Measurements from ENCODE around the gene B4GALT2. TPM values are rescaled to one million over a fixed set of nuclear protein-coding genes. Genes with fewer than 3 reads are reported as not detected.

The B4GALT2 gene
- 51.5 and 125 TPM in 2 replicates for total RNA-seq

GRCh38 chr1:43978551-43979260 lies at the start of gene B4GALT2:
Gene B4GALT2 (plus strand): TSS chr1:43979210. CDS start chr1:43981161, 1,951 bp downstream.

GRCh38 chr1:43933386-43934100 lies 45.5 kb upstream of the B4GALT2 start, which contains the start of gene ARTN:
Gene ARTN (plus strand): TSS chr1:43933801. CDS start chr1:43935657, 1,856 bp downstream.

GRCh38 chr1:43946236-43947060 lies 32.6 kb upstream of the B4GALT2 start, which contains the start of gene IPO13:
Gene IPO13 (plus strand): TSS chr1:43946950. CDS start chr1:43947601, 651 bp downstream.

GRCh38 chr1:43969746-43970466 lies 9.1 kb upstream of the B4GALT2 start, which contains the start of gene DPH2:
Gene DPH2 (plus strand): TSS chr1:43970010. CDS start chr1:43970176, 166 bp downstream.

GRCh38 chr1:43974443-43975248 lies 4.4 kb upstream of the B4GALT2 start, which contains the start of gene ATP6V0B:
Gene ATP6V0B (plus strand): TSS chr1:43974960. CDS start chr1:43975041, 81 bp downstream.

GRCh38 chr1:43991476-43992231 lies 12.6 kb downstream of the B4GALT2 start, which contains the start of gene CCDC24:
Gene CCDC24 (plus strand): TSS chr1:43991599. CDS start chr1:43991879, 280 bp downstream.

GRCh38 chr1:44031252-44032169 lies 52.5 kb downstream of the B4GALT2 start, which contains the start of gene SLC6A9:
Gene SLC6A9 (minus strand): TSS chr1:44031462. CDS start chr1:44024277, 7,185 bp downstream.

Other genes with a start within 250 kb of the B4GALT2 start
- gene ARTN, start 45.4 kb upstream of the B4GALT2 start, total RNA-seq = under 0.01 and 0.29 TPM in 2 replicates
- gene IPO13, start 32.3 kb upstream of the B4GALT2 start, total RNA-seq = 18.3 and 30.1 TPM in 2 replicates
- gene DPH2, start 9.2 kb upstream of the B4GALT2 start, total RNA-seq = 8.3 and 12.4 TPM in 2 replicates
- 55.9 and 56.7 TPM in 2 replicates for gene ATP6V0B, start 4.2 kb upstream of the B4GALT2 start, total RNA-seq
- gene CCDC24, start 12.4 kb downstream of the B4GALT2 start, total RNA-seq = 3.6 and 3.8 TPM in 2 replicates
- 1.6 and 7.4 TPM in 2 replicates for gene SLC6A9, start 52.3 kb downstream of the B4GALT2 start, total RNA-seq
- gene KLF17, start 139.6 kb downstream of the B4GALT2 start, total RNA-seq = under 0.01 and 0.17 TPM in 2 replicates
- not detected in 2 replicates for gene KLF18, start 162.4 kb downstream of the B4GALT2 start, total RNA-seq
- gene DMAP1, start 234.3 kb downstream of the B4GALT2 start, total RNA-seq = 24.6 and 27.9 TPM in 2 replicates